Measurements from ENCODE around the gene SMIM10. TPM values are rescaled to one million over a fixed set of nuclear protein-coding genes. Genes with fewer than 3 reads are reported as not detected.

Gene SMIM10
- total and polyA plus RNA-seq, 2 donors (not counting 1 experiment from before 2014, with no cell fraction given), result 10.2 to 12.6 TPM

- Histone ChIP-seq H3K27me3 (ENCODE audit: control insufficient read depth, insufficient read depth, low read length) (no peaks in the 10 kb centered on the region), H3K9ac (ENCODE audit: insufficient read depth, low read length) (no peak overlapping the region), H3K27ac (ENCODE audit: insufficient read depth, low read length) (no peak overlapping the region), H2AFZ (ENCODE audit: low read length) (no peak overlapping the region), H3K4me2 (ENCODE audit: extremely low read depth, insufficient read depth, low read length) (no peak overlapping the region), H3K4me1 (ENCODE audit: control insufficient read depth, extremely low read depth, insufficient read depth, low read length) (no peaks in the 10 kb centered on the region), H3K79me2 (ENCODE audit: control insufficient read depth, insufficient read depth, low read length) (no peaks in the 10 kb centered on the region), H4K20me1 (ENCODE audit: control insufficient read depth, extremely low read depth, insufficient read depth, low read length) (no peaks in the 10 kb centered on the region), H3K9me3 (ENCODE audit: control insufficient read depth, insufficient read depth, low read depth, low read length) (no peaks in the 10 kb centered on the region), H3K4me3 (replicated peaks in 1 of 4; ENCODE audit: control extremely low read depth in 1 of 4, insufficient read depth in 1 of 4, low read depth in 3 of 4, low read length in 4 of 4) (no peak overlapping the region), H3K36me3 (ENCODE audit: control insufficient read depth, insufficient read depth, low read length) (no peaks in the 10 kb centered on the region)
- TF ChIP-seq CTCF (conservative IDR thresholded peaks at IDR 0.05 in 1 of 2, IDR thresholded peaks at IDR 0.05 in 1 of 2; ENCODE audit: low read depth in 1 of 2, low read length in 2 of 2) (no peak), EZH2 (IDR thresholded peaks at IDR 0.05; ENCODE audit: low read length, missing control alignments) (no peak)
- DNase-seq (ENCODE audit: low read depth in 2 of 2), result no peak
Observed at GRCh38 chrX:134975516-134975915, 15.3 kb upstream of the SMIM10 start.

GRCh38 chrX:134981910-134982309 lies 8.9 kb upstream of the SMIM10 start:
- H3K27me3 ChIP-seq (ENCODE audit: control insufficient read depth, insufficient read depth, low read length), result no peaks in the 10 kb centered on the region
- no peaks in the 10 kb centered on the region for H3K4me1 ChIP-seq (ENCODE audit: control insufficient read depth, extremely low read depth, insufficient read depth, low read length)
- no peak overlapping the region for H3K4me3 ChIP-seq (replicated peaks in 1 of 4; ENCODE audit: control extremely low read depth in 1 of 4, insufficient read depth in 1 of 4, low read depth in 3 of 4, low read length in 4 of 4)
- no peaks in the 10 kb centered on the region for H4K20me1 ChIP-seq (ENCODE audit: control insufficient read depth, extremely low read depth, insufficient read depth, low read length)
- no peak for DNase-seq (ENCODE audit: low read depth in 2 of 2)
- H3K36me3 ChIP-seq (ENCODE audit: control insufficient read depth, insufficient read depth, low read length), result no peaks in the 10 kb centered on the region
- H3K79me2 ChIP-seq (ENCODE audit: control insufficient read depth, insufficient read depth, low read length), result no peaks in the 10 kb centered on the region
- H3K27ac ChIP-seq (ENCODE audit: insufficient read depth, low read length), result no peak overlapping the region
- no peaks in the 10 kb centered on the region for H3K9me3 ChIP-seq (ENCODE audit: control insufficient read depth, insufficient read depth, low read depth, low read length)
- no peak overlapping the region for H3K4me2 ChIP-seq (ENCODE audit: extremely low read depth, insufficient read depth, low read length)
- H2AFZ ChIP-seq (ENCODE audit: low read length), result no peak overlapping the region
- no peak overlapping the region for H3K9ac ChIP-seq (ENCODE audit: insufficient read depth, low read length)
- TF ChIP-seq CTCF (conservative IDR thresholded peaks at IDR 0.05 in 1 of 2, IDR thresholded peaks at IDR 0.05 in 1 of 2; ENCODE audit: low read depth in 1 of 2, low read length in 2 of 2), result no peak
- TF ChIP-seq EZH2 (IDR thresholded peaks at IDR 0.05; ENCODE audit: low read length, missing control alignments), result no peak

- H3K27ac ChIP-seq (ENCODE audit: insufficient read depth, low read length), result no peak overlapping the region
- no peak for TF ChIP-seq EZH2 (IDR thresholded peaks at IDR 0.05; ENCODE audit: low read length, missing control alignments)
- no peak for TF ChIP-seq CTCF (conservative IDR thresholded peaks at IDR 0.05 in 1 of 2, IDR thresholded peaks at IDR 0.05 in 1 of 2; ENCODE audit: low read depth in 1 of 2, low read length in 2 of 2)
- no peak overlapping the region for H3K4me2 ChIP-seq (ENCODE audit: extremely low read depth, insufficient read depth, low read length)
- DNase-seq (ENCODE audit: low read depth in 2 of 2), result no peak
- no peaks in the 10 kb centered on the region for H3K9me3 ChIP-seq (ENCODE audit: control insufficient read depth, insufficient read depth, low read depth, low read length)
- no peak overlapping the region for H3K4me3 ChIP-seq (replicated peaks in 1 of 4; ENCODE audit: control extremely low read depth in 1 of 4, insufficient read depth in 1 of 4, low read depth in 3 of 4, low read length in 4 of 4)
- no peak overlapping the region for H2AFZ ChIP-seq (ENCODE audit: low read length)
- H3K36me3 ChIP-seq (ENCODE audit: control insufficient read depth, insufficient read depth, low read length), result no peaks in the 10 kb centered on the region
- no peaks in the 10 kb centered on the region for H4K20me1 ChIP-seq (ENCODE audit: control insufficient read depth, extremely low read depth, insufficient read depth, low read length)
- H3K4me1 ChIP-seq (ENCODE audit: control insufficient read depth, extremely low read depth, insufficient read depth, low read length), result no peaks in the 10 kb centered on the region
- no peak overlapping the region for H3K9ac ChIP-seq (ENCODE audit: insufficient read depth, low read length)
- no peaks in the 10 kb centered on the region for H3K79me2 ChIP-seq (ENCODE audit: control insufficient read depth, insufficient read depth, low read length)
- no peaks in the 10 kb centered on the region for H3K27me3 ChIP-seq (ENCODE audit: control insufficient read depth, insufficient read depth, low read length)
Observed at GRCh38 chrX:134982748-134983147, 8.0 kb upstream of the SMIM10 start.
